Mesenteric fat pad (tissue), 1 donor: Measurements from ENCODE around the gene MYBPHL. TPM values are rescaled to one million over a fixed set of nuclear protein-coding genes. Genes with fewer than 3 reads are reported as not detected.
A peak's percentile ranks its signal among the peaks of the same experiment; 100 is the strongest.
"Not testable (repeated sequence)": the region's sequence is repeated elsewhere in the genome, so short reads cannot be mapped to it uniquely, and the experiment has no call there.

ENCODE experiments used
- DNase-seq: peaks from one replicate; pipeline ENCODE4 v3.0.0-alpha.2; 2020; ENCODE audit warnings: low spot score
- total RNA-seq: library from RNA; stranded (reverse); fragmentation: NEBNext Ultra II Directional; extraction: Animal tissue kit (Norgen Biotek cat#: 25700); gene quantifications from one replicate; pipeline ENCODE4 v1.2.1, GENCODE V29; 2021
- donor health status: DM: yes; HTN: yes; CAD: no.

MYBPHL gene
- total RNA-seq, 1 donor from 2014 or later: not detected

DNA sequence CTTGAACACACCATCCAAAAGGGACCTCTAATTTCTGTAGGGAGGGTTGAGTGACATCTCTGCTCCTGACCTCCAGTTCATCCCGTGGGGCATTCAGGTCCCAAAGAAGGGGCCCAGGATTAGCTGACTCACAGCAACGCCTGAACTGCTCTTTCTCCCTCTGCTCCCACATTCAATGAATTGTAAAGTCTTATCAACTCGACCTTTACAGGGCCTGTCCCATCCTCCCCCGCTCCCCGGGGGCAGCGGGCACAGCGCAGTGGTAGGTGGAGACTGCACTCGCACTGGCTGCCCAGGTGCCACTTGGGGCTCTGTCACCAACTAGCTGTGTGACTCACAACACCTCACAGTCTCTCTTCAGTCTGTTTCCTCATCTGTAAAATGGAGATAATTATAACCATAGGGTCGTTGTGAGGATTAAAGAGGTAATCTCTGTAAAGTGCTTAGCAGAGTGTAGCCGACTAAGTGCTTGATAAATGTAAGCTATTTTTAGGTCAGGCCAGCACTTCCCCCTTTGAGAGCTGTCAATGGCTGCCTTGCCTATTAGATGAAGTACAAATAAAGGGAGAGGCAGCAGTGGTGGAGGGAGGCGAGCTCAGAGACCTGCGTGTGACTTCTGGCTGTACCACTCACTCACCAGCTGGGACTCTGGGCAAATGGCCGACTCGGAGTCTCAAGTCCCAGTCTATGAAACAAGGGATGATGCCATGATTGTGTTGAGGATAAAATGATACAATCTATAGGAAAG lies 637 bp upstream of the MYBPHL start:
- DNase-seq: no peak

DNA sequence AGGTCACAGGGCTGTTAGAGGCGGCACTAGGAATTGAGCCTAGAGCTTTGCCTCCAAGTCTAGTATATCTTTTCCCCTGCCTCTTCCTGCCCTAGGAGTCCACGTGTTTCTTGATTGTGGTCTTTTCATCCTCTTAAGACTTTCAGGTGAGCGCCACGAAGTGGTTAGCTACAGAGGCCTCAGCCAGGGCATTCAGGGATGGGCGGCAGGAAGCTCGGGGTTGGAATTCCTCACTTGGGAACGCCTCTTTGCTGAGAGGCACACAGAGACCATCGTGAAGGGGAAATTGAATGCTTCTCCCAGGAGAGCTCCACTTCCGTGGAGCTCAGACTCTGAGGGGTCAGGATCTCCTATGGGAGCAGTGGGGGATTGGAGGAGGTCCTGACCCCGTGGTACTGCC lies 820 bp downstream of the MYBPHL start:
- DNase-seq: not testable (repeated sequence)

DNA sequence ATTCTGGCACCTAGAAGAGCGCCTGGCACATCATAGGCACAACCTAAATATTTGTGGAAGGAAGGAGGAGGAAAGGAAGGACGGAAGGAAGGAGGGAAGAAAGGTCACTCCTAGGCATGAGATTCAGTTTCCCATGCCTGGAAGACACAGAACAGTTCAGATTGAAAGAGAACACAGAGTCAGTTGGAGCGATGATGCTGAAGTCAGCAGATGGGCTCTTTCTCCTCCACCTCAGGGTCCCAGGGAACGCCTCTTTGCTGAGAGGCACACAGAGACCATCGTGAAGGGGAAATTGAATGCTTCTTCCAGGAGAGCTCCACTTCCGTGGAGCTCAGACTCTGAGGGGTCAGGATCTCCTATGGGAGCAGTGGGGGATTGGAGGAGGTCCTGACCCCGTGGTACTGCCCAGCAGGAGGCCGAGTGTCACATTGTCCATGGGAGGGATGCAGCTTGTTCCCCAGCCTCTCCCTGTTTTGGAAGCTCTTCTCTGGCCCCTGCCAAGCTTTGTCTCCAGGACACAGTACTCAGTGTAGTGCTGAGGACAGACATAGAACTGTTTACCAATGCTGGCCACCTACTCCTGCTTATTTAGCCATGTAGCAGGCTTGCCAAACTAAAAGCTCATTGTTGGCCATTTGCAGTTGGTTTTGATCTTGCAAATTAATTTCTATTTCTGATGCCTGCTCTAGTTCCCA lies 2.4 kb downstream of the MYBPHL start:
- no peak for DNase-seq

DNA sequence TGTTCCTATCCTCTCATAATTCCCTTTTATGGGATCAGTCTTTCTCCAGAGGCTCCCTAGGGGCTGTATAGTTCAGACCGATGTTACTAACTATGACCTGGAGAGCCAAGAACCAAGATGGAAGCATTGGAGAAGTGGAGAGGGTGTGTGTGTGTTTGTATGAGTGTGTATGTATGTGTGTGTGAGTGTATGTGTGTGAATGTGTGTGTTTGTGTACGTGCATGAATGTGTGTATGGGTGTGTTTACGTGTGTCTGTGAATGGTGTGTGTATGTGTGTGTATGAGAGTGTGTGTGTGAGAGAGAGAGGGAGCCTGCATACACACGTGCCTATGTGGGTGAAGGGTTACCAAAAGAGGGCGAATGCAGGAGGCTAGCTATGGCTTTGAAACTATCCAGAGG lies 4.9 kb downstream of the MYBPHL start:
- no peak for DNase-seq

DNA sequence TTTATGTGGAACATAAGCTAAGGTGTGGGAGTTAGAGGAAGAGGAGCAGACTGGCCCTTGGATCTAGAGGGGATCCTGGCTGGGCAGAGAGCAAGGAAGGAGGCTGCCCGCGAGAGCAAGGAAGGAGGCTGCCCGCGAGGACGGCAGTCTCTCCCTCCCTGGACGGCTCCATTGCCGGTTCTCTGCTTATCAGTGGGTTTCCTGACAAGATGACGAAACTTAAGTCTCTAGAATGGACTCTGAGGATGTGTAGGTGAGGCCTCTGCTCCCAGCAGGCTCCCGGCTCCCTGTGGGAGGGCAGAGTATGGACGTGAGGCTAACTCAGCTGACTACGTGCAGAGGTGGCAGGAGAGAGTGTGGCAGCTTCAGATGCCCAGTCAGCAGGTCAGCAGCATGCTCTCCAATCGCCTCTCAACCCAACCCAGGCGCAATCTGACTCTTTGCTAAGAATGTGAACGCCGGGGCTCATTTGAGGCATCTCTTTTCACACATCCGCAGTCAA lies 6.1 kb downstream of the MYBPHL start:
- DNase-seq: no peak

DNA sequence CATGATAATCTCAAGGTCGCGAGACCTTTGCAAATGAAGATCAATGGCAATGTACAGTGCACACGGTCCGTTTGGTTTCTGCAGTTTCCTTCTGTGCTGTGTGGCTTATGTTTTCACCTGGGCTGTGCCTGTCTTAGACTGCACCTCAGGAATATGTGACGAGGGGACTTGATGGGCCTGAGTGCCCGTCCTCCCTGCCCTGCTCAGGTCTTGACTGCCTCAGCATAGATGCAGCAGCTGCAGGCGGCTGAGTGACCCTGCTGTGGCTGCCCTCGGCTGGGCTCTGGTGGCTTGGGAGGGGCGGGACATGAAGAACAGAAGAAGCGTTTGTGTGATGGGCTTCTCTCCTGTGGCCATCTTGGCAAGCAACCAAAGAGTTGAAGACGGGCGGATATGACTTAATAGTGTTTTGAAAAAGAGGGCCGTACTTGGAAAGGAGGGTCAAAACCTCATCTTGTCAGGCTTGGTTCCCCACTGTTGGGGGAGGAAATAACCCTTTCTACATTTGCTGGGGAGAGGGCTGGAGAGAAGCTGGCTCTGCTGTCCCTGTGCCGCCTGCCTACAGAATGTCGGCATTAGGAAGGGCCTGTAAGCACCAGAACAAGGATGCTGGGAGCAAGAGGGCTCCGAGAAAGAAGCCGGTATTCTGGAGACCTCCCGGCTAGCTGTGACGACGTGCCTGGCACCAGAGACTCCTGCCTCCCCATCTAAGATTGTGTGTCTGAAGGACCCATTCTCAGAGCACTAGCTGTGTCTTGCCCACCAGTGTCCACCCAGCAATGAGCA lies 7.1 kb downstream of the MYBPHL start:
- DNase-seq: no peak

DNA sequence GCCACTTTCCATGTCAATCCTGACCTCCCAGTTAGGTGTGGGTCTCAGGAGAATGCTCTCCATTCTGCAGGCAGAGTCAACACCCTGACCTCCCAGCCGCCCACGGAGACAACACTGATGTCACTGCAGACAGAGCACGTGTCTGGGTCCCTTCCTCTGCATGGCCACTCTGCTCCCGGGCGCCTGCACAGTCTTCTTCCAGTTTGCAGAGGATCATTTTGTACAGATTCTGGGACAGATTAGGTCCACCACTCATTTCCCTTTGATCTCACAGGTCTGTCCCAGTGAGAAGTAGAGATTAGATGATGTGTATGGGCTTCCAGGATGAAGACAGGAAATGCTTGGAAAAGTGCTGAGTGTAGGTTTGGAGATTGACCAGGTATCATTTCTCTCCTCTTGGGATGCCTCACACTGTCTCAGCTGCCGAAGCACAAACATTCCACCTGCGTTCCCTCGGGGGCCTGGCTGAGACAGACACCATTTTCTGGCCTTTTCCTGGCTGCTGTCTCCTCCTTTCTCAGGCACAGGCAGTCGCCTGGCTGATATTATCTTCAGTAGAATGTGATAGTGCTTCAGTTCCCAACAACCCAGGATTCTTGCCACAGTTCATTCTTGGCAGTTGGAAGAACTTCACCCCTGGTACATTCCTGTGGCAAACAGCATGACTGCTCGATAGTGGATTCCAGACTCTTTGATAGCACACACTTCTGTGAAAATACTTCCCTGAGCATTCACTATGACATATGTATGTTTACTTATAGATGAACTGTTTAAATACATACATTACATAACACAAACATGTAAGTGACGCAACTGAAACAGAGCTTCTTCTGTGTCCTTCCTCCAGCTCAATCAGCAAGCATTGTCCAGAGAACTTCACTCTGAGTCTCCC lies 7.9 kb downstream of the MYBPHL start:
- no peak for DNase-seq

DNA sequence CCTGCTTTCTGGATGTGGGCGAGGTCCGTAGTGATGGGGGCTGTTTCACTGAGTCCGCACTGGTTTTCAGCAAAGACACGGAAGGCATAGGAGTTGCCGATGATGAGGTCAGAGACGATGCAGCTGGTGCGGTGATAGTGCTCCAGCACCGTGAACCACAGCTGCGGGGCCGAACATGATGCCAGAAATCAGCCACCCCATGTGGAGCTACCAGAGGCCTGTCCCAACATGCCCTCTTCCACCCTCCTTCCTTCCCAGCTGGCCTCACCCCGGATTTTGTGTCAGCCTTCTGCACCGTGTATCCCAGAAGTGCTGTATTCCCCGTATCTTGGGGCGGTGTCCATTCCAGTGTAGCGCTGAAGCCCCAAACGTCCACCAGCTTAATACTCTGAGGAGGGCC lies 10.0 kb downstream of the MYBPHL start:
- DNase-seq: no peak

DNA sequence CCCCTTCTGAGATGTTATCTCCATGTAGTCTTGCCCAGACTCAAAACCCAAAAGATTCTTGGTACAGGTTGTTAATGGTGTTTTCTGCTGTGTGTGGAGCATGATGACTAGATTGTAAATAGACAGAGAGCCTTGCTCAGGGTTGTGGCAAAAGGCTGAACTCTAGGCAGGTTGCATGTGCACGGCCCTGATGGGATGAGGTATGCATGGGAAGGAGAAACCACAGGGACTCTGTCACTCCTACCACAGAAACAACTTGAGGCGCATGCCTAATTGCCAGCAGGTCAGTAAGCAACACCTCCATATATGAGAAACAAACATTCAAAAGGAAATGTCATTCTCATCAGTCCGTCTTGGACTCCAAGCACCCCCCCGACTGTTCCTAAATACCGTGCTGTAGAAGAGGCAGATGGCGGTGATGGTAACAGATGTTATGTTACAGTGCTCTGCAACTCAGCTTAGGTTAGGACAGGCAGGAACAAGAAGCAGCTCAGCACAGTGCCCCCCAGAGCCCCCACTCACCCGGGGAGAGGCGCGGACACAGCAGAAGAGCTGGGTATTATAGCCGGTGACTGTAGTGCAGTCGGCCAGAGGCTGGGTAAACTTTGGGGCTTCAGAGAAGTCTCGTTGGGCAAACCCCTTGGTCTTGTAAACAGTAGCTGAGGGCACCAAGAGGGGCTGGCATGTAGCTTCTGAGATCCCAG lies 10.9 kb downstream of the MYBPHL start:
- DNase-seq: no peak

DNA sequence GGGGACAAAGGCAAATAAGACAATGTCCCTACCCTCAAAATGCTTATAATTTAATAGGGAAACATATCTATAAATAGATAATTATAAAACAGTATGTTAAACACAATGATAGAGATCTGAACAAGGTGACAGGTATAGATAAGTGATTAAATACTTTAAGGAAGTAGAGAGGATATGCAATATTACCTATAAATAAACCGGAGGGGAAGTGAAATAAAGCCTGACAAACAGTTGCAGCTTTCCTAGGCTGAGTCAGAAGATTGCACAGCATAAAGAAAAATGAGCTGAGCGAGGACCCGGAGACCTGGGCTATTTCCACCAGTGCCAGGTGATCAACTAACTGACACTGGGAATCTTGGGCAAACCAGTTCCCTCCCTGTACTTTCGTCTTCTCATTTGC lies 12.3 kb downstream of the MYBPHL start:
- DNase-seq: no peak

DNA sequence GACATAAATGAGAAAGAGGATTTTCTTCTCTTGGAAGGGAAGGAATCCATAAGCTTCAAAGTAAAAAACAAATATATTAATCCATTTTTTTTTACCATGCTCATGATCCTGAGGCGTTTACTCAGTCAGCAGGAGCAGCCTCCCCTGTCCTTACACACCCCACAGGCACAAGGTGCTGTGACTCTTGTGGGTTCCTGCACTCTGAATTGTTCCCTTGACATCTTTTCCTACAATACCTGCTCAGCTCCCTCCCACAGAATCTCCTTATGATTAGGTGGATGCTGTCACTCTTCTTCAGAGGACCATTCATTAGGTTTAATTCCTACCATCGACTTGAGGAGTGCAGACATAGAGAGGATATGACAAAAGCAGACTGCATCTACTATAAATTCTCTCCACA lies 13.8 kb downstream of the MYBPHL start:
- no peak for DNase-seq

DNA sequence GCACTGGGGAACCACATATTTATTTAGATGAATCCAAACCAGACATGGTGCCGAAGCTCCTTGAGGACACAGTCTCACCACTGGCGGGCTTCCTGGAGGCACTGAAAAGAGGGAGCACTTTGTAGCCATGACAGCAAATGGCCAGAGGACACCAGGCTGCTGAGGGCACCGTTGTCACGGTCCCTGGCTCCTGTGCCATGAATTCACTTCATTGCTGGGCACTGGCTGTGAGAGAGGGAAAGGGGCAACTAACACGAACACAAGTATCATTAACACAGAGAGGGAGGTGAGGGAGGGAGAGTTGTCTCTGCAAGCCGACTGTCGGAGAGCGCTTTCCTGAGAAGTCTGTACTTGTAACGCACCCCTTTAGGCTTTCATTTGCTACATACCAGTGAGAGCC lies 14.4 kb downstream of the MYBPHL start:
- DNase-seq: no peak

DNA sequence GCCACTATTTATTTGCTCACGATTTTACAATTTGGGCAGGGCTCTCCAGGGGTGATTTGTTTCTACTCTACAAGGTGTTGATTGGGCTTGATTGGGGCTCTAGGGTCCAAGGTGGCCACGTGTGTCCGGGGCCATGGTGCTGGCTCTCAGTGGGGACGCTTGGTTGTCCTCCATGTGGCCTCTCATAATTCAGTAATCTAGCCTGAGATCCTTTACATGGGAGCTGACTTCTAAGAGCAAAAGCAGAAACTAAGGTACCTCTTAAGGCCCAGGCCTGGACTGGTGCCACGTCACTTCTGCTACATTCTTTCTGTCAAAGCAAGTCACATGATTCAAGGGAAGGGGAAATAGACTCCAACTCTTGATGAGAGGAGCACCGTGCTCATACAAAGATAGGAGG lies 15.8 kb downstream of the MYBPHL start:
- no peak for DNase-seq

DNA sequence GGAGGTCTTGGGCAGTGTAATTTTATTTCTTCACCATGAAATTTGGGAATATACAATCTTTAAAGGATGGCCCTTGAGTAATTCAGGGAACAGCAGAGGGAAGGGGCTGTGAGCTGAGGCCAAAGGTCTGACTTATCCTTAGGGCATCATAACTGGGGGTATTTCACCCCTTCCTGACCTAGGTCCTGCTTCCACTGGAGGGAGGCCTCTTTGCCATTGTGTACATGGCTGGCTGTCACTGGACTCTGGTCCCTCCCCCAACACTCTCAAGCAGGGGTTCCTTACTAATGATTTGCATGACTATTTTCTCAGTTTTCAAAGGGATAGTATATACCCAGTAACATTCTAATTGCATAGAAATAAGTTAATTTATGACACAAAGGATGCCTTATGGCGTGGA lies 16.7 kb downstream of the MYBPHL start:
- DNase-seq: no peak

DNA sequence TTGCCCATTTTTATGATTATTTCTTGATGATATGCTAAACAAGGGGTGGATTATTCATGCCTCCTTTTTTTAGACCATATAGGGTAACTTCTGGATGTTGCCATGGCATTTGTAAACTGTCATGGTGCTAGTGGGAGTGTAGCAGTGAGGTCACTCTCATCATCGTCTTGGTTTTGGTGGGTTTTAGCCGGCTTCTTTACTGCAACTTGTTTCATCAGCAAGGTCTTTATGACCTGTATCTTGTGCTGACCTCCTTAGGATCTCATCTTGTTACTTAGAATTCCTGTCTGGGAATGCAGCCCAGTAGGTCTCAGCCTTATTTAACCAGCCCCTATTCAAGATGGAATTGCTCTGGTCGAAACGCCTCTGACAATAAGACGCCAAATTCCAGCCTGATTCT lies 20.0 kb downstream of the MYBPHL start:
- not testable (repeated sequence) for DNase-seq

DNA sequence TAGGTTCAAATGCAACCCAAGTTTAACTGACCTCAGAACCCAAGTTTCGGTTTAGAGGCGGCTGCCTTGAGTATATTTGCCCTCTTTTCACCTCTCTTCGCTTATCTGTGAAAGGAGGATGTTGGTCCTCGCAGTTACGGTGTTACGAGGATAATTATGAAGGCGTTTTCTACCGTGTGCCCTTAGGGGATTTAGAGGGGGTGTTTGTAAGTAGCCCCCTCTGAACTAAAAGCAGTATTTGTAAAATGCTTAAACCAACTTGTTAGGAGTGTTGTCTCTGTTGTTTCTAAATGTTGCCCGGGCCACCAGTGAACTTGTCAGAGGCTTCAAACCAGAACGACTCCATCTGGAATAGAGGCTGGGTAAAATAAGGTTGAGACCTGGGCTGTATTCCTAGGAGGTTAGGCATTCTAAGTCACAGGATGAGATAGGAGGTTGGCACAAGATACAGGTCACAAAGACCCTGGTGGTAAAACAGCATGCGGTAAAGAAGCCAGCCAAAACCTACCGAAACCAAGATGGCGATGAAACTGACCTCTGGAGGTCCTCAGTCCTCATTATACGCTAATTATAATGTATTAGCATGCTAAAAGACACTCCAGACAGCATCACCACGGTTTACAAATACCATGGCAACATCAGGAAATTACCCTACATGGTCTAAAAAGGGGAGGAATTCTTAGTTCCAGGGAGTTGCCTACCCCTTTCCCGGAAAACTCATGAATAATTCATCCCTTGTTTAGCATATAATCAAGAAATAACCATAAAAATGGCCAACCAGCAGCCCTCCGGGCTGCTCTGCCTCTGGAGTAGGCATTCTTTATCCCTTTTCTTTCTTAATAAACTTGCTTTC lies 22.8 kb downstream of the MYBPHL start:
- no peak for DNase-seq

DNA sequence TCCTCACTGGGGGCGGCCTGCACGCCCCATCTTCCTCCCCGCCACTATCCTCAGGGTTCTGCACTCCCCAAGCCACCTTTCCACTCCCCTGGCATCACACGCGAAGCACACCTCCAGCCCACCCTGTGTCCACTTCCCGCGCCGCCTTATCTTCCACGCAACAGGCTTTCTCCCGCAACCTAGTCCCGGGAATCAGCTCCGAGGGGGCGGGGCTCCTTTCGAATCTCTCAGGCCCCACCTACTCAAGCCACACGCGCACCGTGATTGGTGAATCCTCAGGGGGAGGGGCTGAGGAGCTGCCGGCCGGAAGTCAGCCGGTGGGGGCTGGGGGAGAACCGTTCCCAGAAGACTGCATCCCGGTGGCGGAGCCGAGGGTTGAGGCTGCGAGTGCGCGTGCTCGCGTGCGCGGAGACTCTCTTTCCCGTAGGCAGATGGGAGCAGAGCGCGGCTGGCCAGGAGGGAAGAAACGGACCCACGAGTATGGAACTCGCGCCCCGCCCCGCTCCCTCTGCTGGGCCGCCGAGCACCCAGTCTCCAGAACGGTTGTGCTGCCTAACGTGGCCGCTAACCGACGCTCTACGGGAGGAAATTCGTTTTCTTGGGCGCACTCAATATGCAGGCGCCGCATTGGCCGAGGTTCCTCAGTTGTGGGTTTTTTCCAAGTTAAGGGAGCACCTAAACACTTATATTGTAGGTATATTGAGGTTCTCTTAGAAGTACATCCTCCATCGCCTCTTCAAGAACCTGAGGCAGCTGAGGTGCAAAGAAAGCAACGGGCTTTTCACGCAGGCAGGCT lies 23.7 kb downstream of the MYBPHL start, which contains the start of gene PSRC1:
Gene PSRC1, minus strand, starts transcription at position 194 of the 796 bp plus-strand sequence.
- peak; percentile 97 for DNase-seq

DNA sequence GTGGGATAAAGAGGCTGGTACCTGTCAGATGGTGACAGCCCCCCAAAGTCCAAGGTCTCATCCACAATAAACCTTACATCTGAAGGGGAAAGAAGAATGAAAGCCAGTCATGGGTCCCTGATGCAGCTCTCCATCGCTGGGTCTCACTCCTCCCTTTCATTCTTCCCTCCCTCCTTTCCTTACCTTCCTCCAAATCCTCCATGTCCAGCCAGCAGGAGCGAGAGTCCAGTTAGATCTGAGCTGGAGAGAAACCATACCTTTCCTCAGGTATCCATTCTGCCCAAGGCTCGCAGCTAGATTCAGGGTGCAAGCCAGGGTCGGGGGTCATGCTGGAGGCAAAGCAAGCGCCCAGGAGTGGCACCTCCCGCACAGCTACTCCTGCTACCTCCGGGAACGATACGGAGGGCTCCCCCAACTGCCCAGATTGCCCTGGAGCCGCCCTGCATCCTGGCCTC lies 24.3 kb downstream of the MYBPHL start:
- no peak for DNase-seq
